ENCODE data around the gene HMHB1. TPM values are rescaled to one million over a fixed set of nuclear protein-coding genes. Genes with fewer than 3 reads are reported as not detected.

Gene HMHB1
- total RNA-seq, 2 donors from 2014 or later, result not detected

- H3K4me3 ChIP-seq, result no peak overlapping the region
- H3K27ac ChIP-seq, result no peak overlapping the region
- DNase-seq (ENCODE audit: low spot score), result no peak
- TF ChIP-seq CTCF (IDR thresholded peaks at IDR 0.05), result no peak
- H3K4me1 ChIP-seq, result no peaks in the 10 kb centered on the region
- no peaks in the 10 kb centered on the region for H3K27me3 ChIP-seq
- H3K36me3 ChIP-seq, result no peaks in the 10 kb centered on the region
- no peaks in the 10 kb centered on the region for H3K9me3 ChIP-seq
These were observed 29.9 kb upstream of the HMHB1 start for GRCh38 chr5:143781993-143782520.

GRCh38 chr5:143782588-143783386, 29.2 kb upstream of the HMHB1 start:
- Histone ChIP-seq H3K27ac (no peak overlapping the region), H3K9me3 (no peaks in the 10 kb centered on the region), H3K4me1 (no peaks in the 10 kb centered on the region), H3K36me3 (no peaks in the 10 kb centered on the region), H3K27me3 (no peaks in the 10 kb centered on the region), H3K4me3 (no peak overlapping the region)
- no peak for TF ChIP-seq CTCF (IDR thresholded peaks at IDR 0.05)
- DNase-seq (ENCODE audit: low spot score), result no peak

GRCh38 chr5:143788401-143788800, 23.6 kb upstream of the HMHB1 start:
- DNase-seq (ENCODE audit: low spot score), result no peak
- H3K9me3 ChIP-seq, result no peaks in the 10 kb centered on the region
- H3K27ac ChIP-seq, result no peak overlapping the region
- no peaks in the 10 kb centered on the region for H3K36me3 ChIP-seq
- no peak for TF ChIP-seq CTCF (IDR thresholded peaks at IDR 0.05)
- no peaks in the 10 kb centered on the region for H3K27me3 ChIP-seq
- H3K4me1 ChIP-seq, result peaks cover 0 to 11% of the 10 kb centered on the region in 2 donors
- H3K4me3 ChIP-seq, result no peak overlapping the region

GRCh38 chr5:143790457-143791112, 21.4 kb upstream of the HMHB1 start:
- no peak for TF ChIP-seq CTCF (IDR thresholded peaks at IDR 0.05)
- Histone ChIP-seq H3K4me1 (peaks cover 0 to 11% of the 10 kb centered on the region in 2 donors), H3K36me3 (no peaks in the 10 kb centered on the region), H3K9me3 (no peaks in the 10 kb centered on the region), H3K27me3 (no peaks in the 10 kb centered on the region), H3K27ac (no peak overlapping the region), H3K4me3 (no peak overlapping the region)
- DNase-seq (ENCODE audit: low spot score), result no peak

GRCh38 chr5:143791848-143792731, 19.9 kb upstream of the HMHB1 start:
- Histone ChIP-seq H3K27me3 (no peaks in the 10 kb centered on the region), H3K4me3 (no peak overlapping the region), H3K27ac (no peak overlapping the region), H3K36me3 (no peaks in the 10 kb centered on the region), H3K4me1 (peaks cover 0 to 11% of the 10 kb centered on the region in 2 donors), H3K9me3 (no peaks in the 10 kb centered on the region)
- no peak for TF ChIP-seq CTCF (IDR thresholded peaks at IDR 0.05)
- DNase-seq (ENCODE audit: low spot score), result no peak

Data from right atrium auricular region (tissue), 2 donors.